GM18907 (cell line): Measurements from ENCODE around the gene PTPRT.

Experiments
- ATAC-seq: cut with Tn5 transposase; IDR thresholded peaks from one replicate; pipeline ENCODE4 v1.9.1; 2021; ENCODE audit warnings: mild to moderate bottlenecking, moderate library complexity; ENCODE audit not compliant: unreplicated experiment

PTPRT gene

DNA sequence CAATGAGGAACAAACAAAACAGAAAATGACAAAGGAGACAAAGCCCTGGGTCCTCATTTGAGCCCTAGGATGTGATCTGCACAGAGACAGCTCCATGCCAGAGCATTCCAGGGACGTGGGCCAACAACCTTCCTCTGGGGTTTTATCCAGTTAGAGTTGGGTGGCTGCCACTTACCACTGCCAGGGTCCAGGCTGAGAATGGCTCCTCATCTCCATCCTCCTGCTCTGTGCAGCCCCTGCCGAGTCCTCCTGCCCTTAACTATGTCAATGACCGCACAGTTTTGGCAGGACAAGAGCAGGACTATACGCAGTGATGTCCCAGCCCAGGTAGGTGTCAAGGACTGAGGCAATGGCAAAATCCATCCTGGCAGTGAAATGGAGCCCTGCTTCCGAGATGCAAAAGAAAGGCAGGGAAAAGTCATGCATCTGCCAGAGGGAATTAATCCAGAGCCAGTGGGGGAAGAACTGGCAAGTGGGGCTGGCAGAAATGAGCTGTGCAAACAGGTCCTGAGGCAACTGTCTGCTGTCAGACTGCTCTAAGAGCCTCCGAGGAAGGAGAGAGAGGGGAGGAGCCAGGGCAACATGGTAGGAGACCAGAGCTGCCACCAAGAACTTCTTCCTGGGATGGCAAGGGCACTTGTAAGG is 449.4 kb downstream of the PTPRT start:
- no peak for ATAC-seq

GRCh38 chr20:42739683-42740082 is 450.0 kb downstream of the PTPRT start:
- no peak for ATAC-seq

DNA sequence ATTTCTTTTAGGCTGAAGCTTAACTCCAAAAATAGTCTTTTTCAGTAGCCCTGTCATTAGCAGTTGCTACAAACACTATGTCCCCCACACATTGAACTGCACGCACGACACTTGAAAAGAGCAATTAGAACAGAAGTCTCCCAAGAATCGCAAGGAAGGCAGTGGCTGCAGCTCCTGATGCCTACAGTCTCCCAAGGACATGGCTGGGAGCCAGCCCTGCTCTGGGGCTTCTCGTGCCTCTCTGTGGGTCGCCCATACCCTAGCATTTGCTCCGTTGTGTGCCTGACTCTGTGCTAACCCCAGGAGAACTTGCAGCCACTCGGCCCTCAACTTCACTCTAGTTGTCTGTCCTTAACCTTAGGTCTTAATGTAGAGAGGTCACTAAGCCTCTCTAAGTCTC is 454.2 kb downstream of the PTPRT start:
- ATAC-seq, result no peak

GRCh38 chr20:42734660-42735368 is 454.9 kb downstream of the PTPRT start:
- ATAC-seq, result no peak

DNA sequence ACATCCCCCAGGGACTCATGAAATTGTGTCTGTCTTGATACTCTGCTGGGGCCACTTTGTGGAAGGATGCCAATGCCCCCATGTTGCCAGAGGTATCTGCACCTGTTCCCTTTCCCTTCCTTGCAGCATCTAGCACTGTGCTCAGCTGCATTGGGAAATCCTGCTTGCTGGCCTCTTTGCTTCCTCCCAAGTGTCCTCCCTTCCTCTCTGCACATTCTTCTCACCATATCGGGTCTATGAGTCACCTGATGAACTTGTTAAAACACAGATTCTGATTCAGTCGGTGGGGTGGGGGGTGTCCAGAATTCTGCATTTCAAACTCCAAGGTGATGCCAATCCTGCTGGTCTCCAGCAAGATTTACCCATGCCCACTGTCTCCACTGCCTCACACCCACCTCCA is 467.8 kb downstream of the PTPRT start:
- no peak for ATAC-seq

GRCh38 chr20:42714298-42715141 is 475.2 kb downstream of the PTPRT start:
- no peak for ATAC-seq

DNA sequence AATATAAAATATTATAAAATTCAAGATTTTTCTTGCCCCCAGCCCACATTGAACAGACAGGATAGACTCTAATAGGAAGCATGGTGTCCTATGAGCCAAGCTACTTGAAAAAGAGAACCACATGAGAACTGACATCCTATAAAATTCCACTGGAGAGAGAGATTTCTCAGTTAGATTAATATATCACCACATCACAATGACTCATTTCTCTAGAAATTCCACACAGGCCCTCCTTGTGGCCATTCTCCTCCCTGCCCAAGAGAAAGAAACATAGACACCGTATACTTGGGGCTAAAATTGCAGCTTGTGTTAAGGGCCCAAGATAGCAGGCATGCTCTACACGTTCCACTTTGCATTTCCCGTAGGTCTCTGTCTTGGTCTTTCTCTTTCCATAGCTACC is 481.4 kb downstream of the PTPRT start:
- ATAC-seq, result no peak

- ATAC-seq, result no peak
Measured at GRCh38 chr20:42706759-42707158, 482.9 kb downstream of the PTPRT start.

- ATAC-seq, result no peak
Measured at GRCh38 chr20:42705550-42705949, 484.2 kb downstream of the PTPRT start.

GRCh38 chr20:42703744-42704143 is 486.0 kb downstream of the PTPRT start:
- no peak for ATAC-seq

DNA sequence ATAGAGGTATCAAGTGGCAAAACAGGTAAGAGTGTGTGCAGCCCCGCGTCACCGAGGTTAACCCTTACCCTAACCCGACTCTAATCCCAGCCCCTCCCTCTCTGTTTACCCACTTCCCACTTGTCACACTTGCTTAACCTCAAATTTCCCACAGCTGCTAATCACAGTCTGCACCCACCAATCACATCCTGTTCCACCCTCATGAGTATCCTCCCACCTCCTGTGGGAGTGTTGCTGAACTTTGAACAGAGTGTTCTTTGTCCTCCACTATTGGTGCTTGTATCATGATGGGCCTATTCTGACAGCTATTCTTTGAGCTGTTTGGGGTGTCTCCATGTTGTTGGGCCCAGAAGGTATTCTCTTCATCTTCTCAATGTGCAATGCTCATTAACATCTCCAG is 487.8 kb downstream of the PTPRT start:
- ATAC-seq, result no peak

DNA sequence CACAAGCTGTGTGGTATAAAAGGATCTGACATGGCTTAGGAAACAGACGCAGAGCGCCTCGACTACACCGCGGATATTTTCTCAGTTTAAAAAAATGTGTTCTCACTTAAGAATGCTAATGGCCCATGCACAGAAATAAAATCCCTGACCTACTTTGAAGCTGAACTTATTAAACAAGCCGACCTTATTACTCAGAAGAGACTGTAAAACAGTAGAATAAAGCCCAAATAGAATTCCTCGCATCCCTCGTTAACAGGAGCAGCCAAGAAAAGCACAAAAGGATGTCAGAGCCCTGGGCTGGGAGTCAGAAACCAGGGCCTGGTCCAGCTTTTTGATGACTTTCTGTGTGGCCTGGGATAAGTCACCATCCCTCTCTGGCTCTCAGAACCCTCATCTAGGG is 489.3 kb downstream of the PTPRT start:
- no peak for ATAC-seq

GRCh38 chr20:42697962-42698361 is 491.7 kb downstream of the PTPRT start:
- no peak for ATAC-seq

- no peak for ATAC-seq
Measured at GRCh38 chr20:42690842-42691437, 498.8 kb downstream of the PTPRT start.

DNA sequence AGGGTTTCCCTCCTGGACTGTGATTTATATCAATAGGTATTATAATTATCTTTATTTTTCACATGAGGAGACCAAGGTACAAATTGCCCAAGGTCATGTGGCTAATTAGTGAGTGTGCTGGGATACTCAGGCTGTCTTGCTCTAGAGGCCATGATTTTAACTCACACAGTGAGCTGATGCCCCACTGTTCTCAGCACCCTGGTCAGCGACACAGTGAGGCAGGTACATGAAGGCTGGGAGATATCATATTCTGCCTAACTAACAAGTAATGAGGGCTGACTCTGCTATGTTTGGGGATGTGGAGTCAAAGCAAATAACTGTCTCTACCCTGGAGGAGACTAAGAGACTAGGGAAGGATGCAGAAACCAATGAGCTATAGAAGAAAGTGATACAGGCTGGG is 501.1 kb downstream of the PTPRT start:
- no peak for ATAC-seq

GRCh38 chr20:42686057-42686456 is 503.6 kb downstream of the PTPRT start:
- ATAC-seq, result no peak

GRCh38 chr20:42678895-42679294 is 510.8 kb downstream of the PTPRT start:
- ATAC-seq, result no peak

DNA sequence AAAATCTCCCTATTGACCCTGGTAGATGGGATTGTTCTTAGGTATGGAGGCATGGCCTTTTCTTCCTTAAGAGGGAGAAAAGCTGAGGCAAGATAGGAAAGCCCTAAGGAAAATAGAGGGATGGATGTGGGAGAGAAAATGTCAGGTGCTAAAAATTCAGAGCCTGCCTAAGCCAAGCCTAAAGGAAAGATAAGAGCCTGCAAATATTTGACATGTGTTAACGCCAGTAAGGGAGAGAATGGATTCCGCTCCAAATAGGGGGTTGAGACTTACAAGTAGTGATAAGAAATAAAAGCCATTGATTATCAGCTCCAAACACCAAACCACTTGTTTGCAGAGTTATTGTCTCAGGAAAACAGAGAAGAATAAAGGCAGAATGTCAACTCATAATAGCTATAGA is 533.6 kb downstream of the PTPRT start:
- ATAC-seq, result no peak

- ATAC-seq, result no peak
Measured at GRCh38 chr20:42652266-42652665, 537.4 kb downstream of the PTPRT start.

GRCh38 chr20:42650191-42650746 is 539.4 kb downstream of the PTPRT start:
- ATAC-seq, result no peak

GRCh38 chr20:42649748-42650147 is 540.0 kb downstream of the PTPRT start:
- no peak for ATAC-seq
